Astrocyte of the cerebellum (primary cell): Measurements from ENCODE around the gene COLEC11.

Source experiments
- DNase-seq: peaks from one replicate; pipeline ENCODE4 v3.0.0-alpha.2; 2011; ENCODE audit warnings: low read depth
- H3K4me3 ChIP-seq: 2 replicates; pipeline ENCODE4 v1.5.1; 2011; ENCODE audit warnings: mild to moderate bottlenecking, low read depth, low read length, moderate library complexity
- in situ Hi-C: cut with HindIII; loops from 2 replicates; pipeline ENCODE4 v1.10.0; 2017; ENCODE audit warnings: low sequenced_read_pairs
- TF ChIP-seq, protein P1 (sequence below): IDR thresholded peaks from 2 replicates; pipeline ENCODE4 v1.5.1; 2012; ENCODE audit warnings: low read length, low read depth, moderate library complexity, mild to moderate bottlenecking; ENCODE audit errors: missing control alignments

COLEC11 gene

DNA sequence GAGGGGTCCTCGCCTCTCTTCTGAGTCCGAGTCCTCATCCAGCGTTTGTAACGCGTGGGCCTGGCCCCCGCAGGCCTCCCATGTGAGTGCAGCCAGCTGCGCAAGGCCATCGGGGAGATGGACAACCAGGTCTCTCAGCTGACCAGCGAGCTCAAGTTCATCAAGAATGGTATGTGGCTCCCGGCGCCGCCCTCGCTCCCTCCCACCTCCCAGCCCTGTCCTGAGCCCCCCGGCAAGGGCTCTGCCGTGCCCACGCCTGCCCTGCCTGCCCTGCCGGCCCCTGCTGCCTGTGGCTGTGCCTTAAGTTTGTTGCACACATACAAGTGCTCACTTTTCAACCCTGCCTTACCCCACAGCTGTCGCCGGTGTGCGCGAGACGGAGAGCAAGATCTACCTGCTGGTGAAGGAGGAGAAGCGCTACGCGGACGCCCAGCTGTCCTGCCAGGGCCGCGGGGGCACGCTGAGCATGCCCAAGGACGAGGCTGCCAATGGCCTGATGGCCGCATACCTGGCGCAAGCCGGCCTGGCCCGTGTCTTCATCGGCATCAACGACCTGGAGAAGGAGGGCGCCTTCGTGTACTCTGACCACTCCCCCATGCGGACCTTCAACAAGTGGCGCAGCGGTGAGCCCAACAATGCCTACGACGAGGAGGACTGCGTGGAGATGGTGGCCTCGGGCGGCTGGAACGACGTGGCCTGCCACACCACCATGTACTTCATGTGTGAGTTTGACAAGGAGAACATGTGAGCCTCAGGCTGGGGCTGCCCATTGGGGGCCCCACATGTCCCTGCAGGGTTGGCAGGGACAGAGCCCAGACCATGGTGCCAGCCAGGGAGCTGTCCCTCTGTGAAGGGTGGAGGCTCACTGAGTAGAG lies 48.7 kb downstream of the COLEC11 start:
- no peak for DNase-seq
- no peak overlapping the region for H3K4me3 ChIP-seq
- TF ChIP-seq, protein P1, sequence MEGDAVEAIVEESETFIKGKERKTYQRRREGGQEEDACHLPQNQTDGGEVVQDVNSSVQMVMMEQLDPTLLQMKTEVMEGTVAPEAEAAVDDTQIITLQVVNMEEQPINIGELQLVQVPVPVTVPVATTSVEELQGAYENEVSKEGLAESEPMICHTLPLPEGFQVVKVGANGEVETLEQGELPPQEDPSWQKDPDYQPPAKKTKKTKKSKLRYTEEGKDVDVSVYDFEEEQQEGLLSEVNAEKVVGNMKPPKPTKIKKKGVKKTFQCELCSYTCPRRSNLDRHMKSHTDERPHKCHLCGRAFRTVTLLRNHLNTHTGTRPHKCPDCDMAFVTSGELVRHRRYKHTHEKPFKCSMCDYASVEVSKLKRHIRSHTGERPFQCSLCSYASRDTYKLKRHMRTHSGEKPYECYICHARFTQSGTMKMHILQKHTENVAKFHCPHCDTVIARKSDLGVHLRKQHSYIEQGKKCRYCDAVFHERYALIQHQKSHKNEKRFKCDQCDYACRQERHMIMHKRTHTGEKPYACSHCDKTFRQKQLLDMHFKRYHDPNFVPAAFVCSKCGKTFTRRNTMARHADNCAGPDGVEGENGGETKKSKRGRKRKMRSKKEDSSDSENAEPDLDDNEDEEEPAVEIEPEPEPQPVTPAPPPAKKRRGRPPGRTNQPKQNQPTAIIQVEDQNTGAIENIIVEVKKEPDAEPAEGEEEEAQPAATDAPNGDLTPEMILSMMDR = no peak
- in situ Hi-C loops = no loop called here

DNA sequence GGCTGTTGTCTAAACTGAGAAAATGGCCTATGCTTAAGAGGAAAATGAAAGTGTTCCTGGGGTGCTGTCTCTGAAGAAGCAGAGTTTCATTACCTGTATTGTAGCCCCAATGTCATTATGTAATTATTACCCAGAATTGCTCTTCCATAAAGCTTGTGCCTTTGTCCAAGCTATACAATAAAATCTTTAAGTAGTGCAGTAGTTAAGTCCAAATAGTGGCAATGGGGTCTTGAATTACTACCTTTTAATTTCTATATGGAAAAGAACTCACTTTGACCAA lies 49.3 kb downstream of the COLEC11 start:
- in situ Hi-C loops = no loop called here
- TF ChIP-seq, protein P1 = no peak
- DNase-seq = no peak
- no peak overlapping the region for H3K4me3 ChIP-seq

DNA sequence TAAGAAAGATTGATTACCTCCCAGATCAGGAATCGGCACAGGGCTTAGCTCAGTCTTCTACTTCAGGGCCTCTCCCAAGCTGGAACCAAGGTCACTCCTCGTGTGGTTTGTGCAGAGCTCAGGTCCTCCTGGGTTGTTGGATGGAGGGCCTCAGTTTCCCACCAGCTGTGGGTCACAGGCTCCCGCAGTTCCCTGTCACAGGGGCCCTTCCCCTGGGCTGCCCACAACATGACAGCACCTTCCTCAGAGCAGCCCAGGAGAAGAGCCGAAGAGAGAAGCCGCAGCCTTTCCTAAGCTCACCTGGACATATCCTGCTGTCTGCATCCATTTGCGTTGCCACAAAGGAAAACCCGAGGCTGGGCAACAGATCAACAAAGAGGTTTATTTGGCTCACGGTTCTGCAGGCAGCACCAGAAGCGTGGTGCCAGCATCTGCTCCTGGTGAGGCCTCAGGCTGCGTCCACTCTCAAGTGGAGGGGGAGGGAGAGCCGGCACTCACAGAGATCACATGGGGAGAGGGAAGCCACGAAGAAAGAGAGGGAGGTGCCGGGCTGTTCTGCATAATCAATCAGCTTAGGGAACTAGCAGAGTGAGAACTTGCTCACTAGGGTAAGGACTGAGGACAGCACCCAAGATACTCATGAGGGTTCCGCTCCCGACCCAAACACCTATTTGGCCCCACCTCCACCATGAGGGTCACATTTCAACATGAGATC lies 50.1 kb downstream of the COLEC11 start:
- TF ChIP-seq, protein P1 = no peak
- in situ Hi-C loops = no loop called here
- DNase-seq = no peak
- H3K4me3 ChIP-seq = no peak overlapping the region

DNA sequence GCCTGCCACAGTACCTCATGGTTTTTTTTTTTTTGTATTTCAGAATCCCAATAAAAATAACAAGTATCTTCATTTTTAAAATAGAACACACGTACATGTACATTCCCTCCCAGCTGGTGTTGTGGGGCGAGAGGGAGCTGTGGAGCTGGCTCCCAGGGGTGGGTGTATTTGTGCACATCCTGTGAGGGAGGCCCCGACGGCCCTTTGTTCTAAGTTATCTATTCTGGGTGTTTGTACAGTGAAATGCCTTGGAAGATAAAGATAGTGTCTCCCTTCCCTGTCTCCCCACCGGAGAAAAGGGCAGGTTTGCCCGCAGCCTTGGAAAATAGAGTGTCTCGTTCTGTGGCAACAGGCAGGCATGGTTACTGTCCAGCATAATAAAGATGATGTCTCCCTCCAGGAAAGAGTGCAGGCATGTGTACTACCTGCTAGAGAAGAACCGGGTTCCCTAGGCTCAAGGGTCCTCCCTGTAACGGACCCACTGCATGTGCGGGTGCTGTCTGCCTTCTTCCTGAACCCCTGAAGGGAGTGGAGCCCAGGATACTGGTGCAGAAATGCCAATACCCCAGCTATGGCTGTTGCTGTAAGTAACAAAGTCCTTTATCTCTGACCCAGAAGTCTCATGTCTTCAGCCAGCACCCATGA lies 51.0 kb downstream of the COLEC11 start:
- DNase-seq = no peak
- in situ Hi-C loops = no loop called here
- TF ChIP-seq, protein P1 = no peak
- no peak overlapping the region for H3K4me3 ChIP-seq

DNA sequence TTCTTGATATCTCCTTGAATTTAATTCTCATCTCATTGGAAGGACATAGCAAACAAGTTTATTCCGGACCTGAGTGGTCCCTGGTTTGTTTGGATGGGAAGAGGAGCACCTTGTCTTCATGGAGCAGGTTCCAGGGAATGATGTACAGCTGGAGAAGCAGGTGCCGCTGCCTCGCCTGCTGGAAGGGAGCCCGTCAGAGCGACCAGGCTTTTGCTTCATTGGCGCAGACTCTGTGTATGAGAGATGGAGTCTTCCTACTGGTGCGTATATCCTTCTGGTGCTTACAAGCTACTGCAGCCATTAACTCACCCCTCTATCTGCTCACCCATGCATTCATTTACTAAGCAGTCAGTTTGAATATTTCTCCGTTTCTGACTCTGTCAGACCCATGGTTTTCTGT lies 51.5 kb downstream of the COLEC11 start:
- no peak overlapping the region for H3K4me3 ChIP-seq
- DNase-seq = no peak
- in situ Hi-C loops = no loop called here
- TF ChIP-seq, protein P1 = no peak

DNA sequence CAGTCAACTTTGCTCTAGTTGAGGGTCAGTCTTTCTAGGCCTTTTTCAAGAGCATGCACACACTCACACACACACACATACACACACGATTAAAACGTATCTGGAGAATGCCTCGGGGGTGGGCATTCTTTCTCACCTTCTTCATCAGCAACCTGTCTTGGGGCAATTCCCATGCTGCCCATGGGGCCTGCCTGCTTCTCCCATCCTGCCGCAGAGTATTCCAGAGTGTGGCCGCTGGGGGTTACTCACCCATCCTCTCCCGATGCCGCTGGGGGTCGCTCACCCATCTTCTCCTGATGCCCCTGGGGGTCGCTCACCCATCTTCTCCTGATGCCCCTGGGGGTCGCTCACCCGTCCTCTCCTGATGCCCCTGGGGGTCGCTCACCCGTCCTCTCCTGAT lies 52.3 kb downstream of the COLEC11 start:
- in situ Hi-C loops = no loop called here
- no peak for DNase-seq
- H3K4me3 ChIP-seq = no peak overlapping the region
- TF ChIP-seq, protein P1 = no peak
